ENCODE measurements around the gene CHMP1A.
"Not testable (repeated sequence)": the region's sequence is repeated elsewhere in the genome, so short reads cannot be mapped to it uniquely, and the experiment has no call there.

The CHMP1A gene

DNA sequence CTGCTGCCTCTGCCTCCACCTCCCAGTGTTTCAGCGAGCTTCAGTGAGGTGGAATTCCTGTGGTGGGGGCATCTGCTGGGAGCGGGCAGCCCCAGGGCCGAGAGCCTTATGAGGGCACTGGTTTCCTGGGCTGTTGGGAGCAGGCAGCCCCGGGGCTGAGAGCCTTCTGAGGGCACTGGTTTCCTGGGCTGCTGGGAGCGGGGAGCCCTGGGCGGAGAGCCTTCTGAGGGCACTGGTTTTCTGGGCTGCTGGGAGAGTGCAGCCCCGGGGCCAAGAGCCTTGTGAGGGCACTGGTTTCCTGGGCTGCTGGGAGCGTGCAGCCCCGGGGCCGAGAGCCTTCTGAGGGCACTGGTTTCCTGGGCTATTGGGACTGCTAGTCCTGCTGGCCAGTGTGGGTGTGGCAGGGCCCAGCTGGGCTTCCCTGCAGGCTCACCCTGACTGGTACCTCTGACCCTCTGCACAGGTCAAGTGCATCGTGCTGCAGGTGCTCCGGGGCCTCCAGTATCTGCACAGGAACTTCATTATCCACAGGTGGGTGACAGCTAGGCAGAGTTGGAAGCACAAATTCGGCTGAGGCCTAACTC is 34.6 kb upstream of the CHMP1A start:
- DNase-seq = no peak

DNA sequence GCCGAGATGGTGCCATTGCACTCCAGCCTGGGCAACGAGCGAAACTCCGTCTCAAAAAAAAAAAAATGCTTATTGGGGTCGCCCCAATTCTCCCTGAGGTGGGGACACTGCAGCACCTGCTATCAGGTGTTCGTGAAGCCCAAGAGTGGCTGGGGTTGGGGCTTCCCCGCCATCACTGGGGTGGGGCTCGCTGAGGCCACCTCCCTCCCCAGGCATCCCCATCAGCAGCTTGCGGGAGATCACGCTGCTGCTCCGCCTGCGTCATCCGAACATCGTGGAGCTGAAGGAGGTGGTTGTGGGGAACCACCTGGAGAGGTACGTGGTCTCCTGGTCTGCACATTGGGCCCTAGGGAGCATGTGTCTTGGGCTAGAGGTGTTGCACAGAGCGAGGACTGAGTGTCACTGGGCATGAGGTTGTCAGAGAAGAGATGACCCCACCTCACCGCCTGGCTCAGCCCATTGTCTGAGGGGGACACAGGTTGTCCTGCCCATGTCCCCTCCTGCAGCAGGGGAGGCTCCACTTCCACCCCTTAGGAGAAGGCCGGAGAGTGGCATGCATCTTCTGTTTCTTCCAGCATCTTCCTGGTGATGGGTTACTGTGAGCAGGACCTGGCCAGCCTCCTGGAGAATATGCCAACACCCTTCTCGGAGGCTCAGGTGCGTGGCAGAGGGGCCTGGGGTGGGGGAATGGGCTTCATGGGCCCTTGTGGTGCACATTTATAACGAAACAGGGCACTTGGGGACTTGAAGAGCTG is 33.9 kb upstream of the CHMP1A start:
- no peak for DNase-seq

DNA sequence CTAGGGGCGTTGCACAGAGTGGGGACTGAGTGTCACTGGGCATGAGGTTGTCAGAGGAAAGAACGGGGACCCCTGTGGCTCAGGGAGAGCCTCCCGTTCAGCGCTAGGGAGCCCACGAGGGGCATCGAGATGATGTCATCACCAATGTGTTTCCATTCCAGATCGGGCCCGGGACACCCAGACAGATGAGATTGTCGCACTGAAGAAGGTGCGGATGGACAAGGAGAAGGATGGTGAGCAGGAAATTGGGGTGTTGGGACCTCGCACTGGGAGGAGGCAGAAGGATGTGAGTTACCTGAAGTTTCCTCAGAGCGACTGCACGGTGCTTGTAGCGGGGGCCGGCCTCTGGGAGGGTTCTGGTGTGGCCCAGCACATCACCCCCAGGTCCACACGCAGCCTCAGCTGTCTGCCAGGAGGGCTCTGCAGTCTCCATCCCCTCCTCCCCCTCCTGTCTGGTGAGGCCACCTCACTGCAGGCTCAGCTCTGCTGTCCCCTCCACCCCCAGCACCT is 32.9 kb upstream of the CHMP1A start:
- no peak for DNase-seq

DNA sequence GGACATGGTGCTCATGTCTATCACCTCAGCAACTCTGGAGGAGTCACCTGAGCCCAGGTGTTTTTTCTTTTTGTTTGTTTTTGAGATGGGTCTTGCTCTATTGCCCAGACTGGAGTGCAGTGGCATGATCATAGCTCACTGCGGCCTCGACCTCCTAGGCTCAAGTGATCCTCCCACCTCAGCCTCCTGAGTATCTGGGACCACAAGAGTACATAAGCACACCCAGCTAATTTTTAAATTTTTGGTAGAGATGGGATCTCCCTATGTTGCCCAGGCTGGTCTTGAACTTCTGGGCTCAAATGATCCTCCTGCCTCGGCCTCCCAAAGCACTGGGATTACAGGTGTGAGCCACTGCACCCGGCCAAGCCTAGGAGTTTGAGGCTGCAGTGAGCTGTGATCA is 32.1 kb upstream of the CHMP1A start:
- DNase-seq = not testable (repeated sequence)

DNA sequence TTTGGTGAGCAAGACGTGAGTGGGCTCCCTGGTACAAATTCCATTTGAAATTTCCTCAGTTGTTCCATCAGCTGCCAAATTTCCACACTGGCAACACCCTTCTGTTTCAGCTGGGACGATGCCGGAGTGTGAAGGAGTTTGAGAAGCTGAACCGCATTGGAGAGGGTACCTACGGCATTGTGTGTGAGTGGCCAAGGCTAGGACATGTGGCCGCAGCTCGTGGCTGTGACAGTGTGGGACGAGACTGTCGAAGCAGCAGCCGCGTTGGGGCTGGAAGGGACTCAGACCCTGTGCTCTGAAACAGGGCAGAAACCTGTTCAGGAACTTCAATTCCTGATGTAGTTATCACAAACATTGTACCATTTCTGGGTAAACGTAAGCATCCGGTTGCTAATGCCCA is 31.6 kb upstream of the CHMP1A start:
- DNase-seq = no peak

DNA sequence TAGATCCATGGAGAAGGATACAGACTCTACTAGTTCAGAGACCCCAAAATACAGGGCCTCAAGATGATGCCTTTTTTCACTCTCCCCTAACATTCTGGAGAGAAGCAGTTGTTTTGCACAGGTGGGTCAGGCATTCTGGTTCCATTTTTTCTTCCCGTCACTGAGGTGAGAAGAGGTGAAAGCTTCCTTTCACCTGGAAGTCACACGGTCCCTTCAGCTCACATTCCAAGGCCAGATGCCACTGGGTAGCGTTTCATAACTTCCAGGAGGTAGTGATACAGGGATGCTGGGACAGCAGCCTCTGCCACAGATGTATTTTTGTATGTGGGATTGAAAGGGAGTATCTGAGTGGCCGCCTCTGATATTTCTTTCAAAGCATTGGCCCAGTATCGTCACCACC is 30.9 kb upstream of the CHMP1A start:
- no peak for DNase-seq

DNA sequence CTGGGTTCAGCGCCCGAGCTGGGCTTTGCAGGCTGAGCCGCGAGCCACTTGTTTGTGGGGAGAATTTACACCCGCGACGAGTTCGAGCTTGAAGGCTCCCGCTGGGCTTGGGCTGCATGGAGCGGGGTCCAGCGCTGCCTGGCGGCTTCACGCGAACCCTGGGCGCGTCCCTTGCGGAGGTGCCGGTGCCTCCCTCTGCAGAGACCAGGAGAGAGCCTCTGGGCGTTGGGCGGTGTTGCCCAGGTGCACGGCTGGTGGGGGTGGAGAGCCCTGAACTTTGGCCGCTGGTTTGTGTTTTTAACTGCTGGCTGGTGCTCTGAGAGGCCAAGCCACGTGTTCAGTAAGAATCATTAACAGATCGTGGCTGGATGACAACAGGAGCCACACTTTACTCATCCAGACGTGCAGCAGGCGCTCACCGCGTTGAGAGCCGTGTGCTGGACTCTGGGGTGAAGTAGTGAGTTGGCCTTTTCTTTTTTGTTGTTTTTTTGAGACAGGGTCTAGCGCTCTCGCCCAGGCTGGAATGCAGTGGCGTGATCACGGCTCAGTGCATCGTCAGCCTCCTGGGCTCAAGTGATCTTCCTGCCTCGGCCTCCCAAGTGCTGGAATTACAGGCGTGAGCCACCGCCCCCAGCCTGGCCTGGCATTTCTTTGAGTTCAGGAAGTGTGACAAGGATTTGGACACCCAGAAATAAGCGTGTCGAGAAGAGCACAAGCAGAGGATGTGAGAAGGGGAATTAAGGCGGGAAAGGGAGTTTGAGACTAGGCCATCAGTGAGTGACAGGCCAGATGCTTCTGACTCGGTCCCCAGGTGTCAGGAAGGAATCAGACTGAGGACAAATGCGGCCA is 29.8 kb upstream of the CHMP1A start:
- DNase-seq = no peak

DNA sequence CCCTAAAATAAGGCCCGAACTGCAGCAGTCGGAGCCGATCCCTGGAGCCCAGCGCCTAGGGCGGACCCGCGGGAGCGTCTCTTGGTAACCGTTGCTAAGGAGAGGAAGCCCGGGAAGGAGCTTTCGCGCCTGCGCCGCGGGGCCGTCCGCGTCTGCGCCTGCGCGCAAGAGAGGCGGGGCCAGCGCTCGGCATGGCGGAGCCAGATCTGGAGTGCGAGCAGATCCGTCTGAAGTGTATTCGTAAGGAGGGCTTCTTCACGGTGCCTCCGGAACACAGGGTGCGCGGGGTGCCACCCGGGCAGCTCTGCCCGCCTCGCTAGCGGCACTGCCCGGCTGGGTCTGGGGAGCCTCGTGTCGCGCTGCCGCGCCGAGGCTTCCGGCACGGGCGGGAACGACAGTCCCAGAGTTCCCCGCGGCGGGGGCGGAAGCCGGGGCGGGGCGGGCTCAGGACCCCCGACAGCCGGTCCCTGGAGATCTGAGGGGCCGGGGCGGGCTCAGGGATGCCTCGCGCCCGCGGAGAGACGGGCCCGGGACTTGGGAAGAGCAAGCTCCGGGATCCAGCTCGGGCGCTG is 29.1 kb upstream of the CHMP1A start, which contains the start of gene CDK10:
CDK10 (plus strand) TSS at position 170 of the 572 bp plus-strand sequence; CDS start at position 192, 22 bp downstream.
- peak; percentile 87 to 95 for DNase-seq

DNA sequence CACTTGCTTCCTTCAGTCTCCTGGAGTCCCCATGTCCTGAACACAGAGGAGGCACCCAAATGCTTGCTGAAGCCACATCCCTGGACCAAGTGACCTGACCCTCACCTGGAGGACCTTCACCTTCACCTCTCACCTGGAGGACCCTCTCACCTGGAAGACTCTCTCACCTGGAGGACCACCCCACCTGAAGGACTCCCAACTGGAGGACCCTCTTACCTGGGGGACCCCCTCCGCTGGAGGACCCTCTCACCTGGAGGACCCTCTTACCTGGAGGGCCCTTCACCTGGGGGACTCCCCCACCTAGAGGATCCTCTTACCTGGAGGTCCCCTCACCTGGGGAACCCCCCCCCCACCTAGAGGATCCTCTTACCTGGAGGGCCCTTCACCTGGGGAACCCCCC is 28.4 kb upstream of the CHMP1A start:
- DNase-seq = no peak

DNA sequence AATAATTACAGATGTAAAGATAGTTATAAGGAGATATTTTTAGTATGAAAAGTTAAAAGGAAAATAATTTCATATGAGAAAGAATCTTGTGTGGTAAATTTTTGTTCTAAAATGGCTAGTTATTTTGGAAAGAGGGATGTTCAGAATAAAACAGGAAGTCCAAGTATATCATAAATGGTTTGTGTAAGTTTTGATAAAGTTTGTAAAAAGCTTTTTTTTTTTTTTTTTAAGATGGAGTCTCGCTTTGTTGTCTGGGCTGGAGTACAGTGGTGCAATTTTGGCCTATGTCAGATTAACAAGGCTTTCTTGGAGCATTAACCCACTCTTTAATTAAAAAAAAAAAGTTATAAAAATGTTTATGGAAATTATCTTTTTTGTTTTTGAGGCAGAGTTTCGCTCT is 20.8 kb upstream of the CHMP1A start:
- DNase-seq = peak in 1 of 2 donors; percentile 20

DNA sequence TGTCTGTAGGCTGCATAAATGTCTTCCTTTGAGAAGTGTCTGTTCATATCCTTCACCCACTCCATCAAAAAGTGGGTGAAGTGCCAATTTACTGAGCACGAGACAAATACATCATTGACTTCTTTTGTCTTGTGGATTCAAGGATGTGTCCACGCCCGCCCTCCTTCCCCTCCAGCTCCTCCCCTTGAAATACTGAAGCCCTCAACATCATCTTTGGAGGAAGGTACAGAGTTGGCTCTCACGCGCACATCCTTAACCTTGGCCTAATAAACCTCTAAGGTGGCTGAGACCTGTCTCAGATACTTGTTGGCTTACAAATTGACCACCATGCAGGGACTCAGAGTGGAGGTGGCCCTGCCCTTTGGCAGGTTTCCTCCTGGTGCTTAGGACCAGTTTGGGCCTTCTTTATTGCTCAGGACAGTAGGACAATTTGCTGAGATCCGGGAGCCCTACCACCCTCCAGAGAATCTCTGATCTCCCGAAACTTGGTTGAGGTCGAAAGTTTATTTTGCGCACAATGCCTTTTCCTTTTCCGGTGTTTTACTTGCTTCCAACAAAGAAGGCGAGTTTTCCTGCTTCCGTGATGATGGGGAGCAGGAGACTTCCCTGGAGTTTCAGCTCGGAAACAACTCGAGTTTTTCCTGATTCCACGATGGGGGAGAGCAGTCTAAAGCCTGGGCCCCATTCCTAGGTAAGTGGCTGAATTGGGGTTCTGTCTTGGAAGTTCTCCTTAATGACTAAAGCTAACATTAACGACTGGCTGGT is 14.9 kb upstream of the CHMP1A start:
- DNase-seq = no peak

DNA sequence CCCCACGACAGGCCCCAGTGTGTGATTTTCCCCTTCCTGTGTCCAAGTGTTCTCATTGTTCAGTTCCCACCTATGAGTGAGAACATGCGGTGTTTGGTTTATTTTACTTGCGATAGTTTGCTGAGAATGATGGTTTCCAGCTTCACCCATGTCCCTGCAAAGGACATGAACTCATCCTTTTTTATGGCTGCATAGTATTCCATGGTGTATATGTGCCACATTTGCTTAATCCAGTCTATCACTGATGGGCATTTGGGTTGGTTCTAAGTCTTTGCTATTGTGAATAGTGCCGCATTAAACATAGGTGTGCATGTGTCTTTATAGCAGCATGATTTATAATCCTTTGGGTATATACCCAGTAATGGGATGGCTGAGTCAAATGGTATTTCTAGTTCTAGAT is 14.1 kb upstream of the CHMP1A start:
- DNase-seq = not testable (repeated sequence)

DNA sequence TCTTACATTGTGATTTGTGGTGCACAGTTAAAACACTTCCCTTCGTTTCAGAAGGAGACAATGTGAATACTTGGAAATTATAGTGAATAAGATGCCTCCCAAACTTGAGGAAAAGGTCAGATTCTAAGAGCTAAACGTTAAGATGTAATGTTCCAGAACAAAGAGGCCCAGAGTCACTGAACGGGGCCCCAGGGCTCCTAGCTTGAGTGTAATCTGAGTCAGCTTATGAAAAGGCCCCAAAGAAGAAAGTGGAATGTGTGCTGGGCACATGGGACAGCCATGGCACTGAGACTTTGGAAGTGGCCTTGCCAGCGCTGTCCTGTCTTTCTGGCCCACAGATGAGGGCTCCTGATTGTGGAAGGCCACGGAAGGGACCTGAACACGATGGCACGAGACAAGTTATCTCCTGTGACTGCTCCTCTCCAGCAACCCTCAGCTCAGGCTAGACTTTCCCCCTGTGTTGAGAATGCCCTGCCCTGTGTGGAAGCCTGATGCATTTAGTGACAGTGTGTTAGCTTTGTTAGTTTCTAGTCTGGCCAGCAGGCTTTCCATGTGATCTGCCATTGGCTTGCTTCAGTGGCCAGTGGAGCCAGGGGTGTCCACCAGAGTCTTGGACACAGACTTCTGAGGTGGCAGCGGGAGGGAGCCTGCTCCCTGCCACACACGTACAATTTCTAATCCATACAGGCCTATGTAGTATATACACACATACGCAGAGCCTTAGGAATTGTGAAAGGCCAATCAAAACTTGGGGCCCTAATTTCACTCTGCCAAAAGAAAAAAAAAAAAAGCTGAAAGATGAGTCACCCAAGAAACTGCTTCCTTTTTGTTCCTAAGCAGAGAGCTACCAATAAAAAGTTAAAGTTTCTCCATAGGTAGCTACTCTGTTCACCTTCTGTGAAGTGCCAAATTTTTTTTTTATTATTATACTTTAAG is 13.3 kb upstream of the CHMP1A start:
- DNase-seq = peak; percentile 5 to 6

DNA sequence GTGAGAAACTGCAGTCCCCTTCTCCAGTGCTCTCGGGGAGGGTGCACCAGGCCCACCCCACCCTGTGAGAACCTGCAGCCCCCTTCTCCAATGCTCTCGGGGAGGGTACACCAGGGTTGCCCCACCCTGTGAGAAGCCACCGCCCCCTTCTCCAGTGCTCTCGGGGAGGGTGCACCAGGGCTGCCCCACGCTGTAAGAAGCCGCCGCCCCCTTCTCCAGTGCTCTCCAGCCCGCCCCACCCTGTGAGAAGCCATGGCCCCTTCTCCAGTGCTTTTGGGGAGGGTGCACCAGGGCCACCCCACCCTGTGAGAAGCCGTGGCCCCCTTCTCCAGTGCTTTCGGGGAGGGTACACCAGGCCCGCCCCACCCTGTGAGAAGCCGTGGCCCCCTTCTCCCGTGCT is 12.2 kb upstream of the CHMP1A start:
- DNase-seq = no peak

DNA sequence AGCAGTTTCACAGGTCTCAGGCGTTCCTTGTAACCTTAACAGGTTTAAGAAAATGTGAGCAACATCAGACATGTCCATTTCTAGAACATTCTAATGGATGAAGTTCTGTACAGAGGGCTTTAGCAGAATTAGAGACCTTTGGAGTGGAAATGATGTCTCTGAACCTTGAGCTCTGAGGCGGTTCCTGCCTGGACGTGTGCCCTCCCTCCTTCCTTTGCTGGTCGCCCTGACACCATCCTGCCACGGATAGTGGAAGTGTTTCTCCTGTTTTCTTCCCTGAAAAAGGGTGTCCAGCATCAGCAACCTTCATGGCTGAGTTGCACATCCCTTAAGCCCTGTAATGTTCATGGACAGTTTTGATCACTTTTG is 11.3 kb upstream of the CHMP1A start:
- no peak for DNase-seq

DNA sequence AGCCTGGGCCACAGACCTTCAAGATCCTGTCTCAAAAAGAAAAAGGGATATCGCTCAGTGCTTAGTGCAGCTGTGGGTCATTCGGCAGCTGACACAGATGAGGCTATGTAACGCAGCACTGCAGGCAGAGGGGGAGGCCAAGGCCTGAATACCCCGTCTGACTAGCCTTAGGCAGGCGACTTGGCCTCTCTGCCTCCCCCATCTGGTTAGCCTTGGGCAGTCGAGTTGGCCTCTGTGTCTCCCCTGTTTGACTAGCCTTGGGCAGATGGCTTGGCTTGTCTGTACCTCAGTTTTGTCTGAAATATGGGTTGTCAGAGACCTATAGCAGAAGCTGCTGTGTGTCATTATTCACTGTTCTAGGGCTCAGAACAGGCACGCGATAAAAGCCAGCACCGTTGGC is 10.1 kb upstream of the CHMP1A start:
- no peak for DNase-seq

DNA sequence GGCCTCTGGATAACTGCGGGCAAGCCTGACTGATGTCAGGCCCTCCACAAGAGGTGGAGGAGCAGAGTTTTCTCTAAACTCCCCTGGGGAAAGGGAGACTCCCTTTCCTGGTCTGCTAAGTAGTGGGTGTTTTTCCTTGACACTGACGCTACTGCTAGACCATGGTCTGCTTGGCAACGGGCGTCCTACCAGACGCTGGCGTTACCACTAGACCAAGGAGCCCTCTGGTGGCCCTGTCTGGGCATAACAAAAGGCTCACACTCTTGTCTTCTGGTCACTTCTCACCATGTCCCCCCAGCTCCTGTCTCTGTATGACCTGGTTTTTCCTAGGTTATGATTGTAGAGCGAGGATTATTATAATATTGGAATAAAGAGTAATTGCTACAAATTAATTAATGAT is 9.5 kb upstream of the CHMP1A start:
- DNase-seq = peak in 1 of 2 donors; percentile 27

DNA sequence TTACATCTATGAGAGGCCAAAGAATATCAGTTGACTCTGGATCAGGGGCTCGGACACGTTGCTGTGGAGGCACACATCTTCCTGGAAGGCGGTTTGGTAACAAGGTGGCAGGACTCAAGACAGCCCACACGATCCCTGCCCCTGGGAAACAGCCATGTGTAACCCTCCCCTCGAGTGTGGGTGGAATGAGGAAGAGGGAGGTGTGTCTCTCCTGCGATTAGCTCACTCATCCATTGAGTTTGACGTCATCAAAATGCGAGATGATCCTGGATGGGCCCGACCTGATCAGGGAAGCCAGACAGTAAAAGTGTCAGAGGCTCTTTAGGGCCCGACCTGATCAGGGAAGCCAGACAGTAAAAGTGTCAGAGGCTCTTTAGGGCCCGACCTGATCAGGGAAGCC is 6.7 kb upstream of the CHMP1A start:
- DNase-seq = peak in 1 of 2 donors; percentile 14

DNA sequence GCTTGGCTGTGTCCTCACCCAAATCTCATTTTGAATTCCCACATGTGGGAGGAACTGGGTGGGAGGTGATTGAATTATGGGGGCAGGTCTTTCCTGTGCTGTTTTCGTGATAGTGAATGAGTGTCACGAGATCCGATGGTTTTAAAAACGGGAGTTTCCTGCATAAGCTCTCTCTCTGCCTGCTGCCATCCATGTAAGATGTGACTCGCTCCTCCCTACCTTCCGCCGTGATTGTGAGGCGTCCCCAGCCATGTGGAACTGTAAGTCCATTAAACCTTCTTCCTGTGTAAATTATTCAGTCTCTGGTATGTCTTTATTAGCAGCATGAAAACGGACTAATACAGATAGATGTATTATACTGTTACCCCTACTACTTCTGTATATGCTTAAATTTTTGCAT is 3.7 kb upstream of the CHMP1A start:
- DNase-seq = no peak

DNA sequence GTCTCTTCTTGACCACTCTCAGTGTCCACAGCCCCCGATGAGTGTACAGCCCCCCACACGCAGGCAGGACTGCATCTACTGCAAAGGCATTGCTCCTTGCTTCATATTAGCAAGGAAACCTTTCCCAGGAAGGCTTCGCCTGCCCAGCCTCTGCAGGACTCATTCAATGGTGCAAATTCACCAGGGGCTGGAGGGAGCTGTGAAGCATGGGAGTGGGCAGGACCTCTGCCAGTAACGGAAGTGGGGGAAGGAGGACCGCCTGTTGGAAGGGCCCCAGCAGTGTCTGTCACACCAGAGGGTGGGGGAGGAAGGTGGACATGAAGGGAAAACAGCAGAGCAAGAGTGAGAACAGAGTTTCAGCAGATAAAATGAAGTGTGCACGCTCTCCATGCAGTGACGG is 2.6 kb upstream of the CHMP1A start:
- no peak for DNase-seq

Data from inflammatory macrophage (primary cell).